Activated T-helper 1 cell treated with anti-CD3 and anti-CD28 coated beads, Interleukin-12 subunit alpha, Interleukin-12 subunit beta, Interleukin-2, Interleukin-4 antibody, amounts not matched to agents 30 ng/mL and 10 ng/mL and 1 ng/mL, durations not matched to agents 14 hours and 24 hours and 36 hours (primary cell): ENCODE results near the gene SGPP1. TPM values are rescaled to one million over a fixed set of nuclear protein-coding genes. Genes with fewer than 3 reads are reported as not detected.
"Not testable (repeated sequence)": the region's sequence is repeated elsewhere in the genome, so short reads cannot be mapped to it uniquely, and the experiment has no call there.

Experiments
- DNase-seq: peaks from one replicate; pipeline ENCODE4 v3.0.0; 2021; ENCODE audit warnings: low spot score
- H3K27ac Mint-ChIP-seq: one replicate; pipeline ENCODE4 v1.8.0; 2021; ENCODE audit warnings: mild to moderate bottlenecking, mixed read lengths
- H3K27me3 Mint-ChIP-seq: one replicate; pipeline ENCODE4 v1.8.0; 2022; ENCODE audit warnings: mild to moderate bottlenecking, moderate library complexity, mixed read lengths; ENCODE audit not compliant: insufficient read depth
- H3K36me3 Mint-ChIP-seq: one replicate; pipeline ENCODE4 v1.8.0; 2021; ENCODE audit warnings: low read depth, mixed read lengths
- H3K4me1 Mint-ChIP-seq: one replicate; pipeline ENCODE4 v1.8.0; 2021; ENCODE audit warnings: low read depth, mixed read lengths
- H3K4me3 Mint-ChIP-seq: one replicate; pipeline ENCODE4 v1.8.0; 2021; ENCODE audit warnings: mild to moderate bottlenecking, moderate library complexity, mixed read lengths
- H3K9me3 Mint-ChIP-seq: one replicate; pipeline ENCODE4 v1.8.0; 2021; ENCODE audit warnings: mixed read lengths
- intact Hi-C: fragments of 100-400 bp; cut with micrococcal nuclease; formaldehyde crosslinking; loops from one replicate; pipeline ENCODE4 v1.15.1; 2024
- total RNA-seq: library from RNA; stranded (reverse); gene quantifications from 2 replicates; pipeline ENCODE4 v1.2.3, GENCODE V29; 2022

The SGPP1 gene
- total RNA-seq, 1 donor from 2014 or later, result 14.7 TPM

DNA sequence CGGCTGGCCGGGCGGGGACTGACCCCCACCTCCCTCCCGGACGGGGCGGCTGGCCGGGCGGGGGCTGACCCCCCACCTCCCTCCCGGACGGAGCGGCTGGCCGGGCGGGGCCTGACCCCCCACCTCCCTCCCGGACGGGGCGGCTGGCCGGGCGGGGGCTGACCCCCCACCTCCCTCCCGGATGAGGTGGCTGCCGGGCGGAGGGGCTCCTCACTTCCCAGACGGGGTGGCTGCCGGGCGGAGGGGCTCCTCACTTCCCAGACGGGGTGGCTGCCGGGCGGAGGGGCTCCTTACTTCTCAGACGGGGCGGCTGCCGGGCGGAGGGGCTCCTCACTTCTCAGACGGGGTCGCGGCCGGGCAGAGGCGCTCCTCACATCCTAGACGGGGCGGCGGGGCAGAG is 23.2 kb upstream of the SGPP1 start:
- H3K27me3 Mint-ChIP-seq, H3K27ac Mint-ChIP-seq, DNase-seq, H3K36me3 Mint-ChIP-seq, intact Hi-C loops, H3K4me3 Mint-ChIP-seq, H3K9me3 Mint-ChIP-seq: not testable (repeated sequence)
- H3K4me1 Mint-ChIP-seq, result peaks cover 11% of the 10 kb centered on the region

GRCh38 chr14:63747846-63748245 is 20.0 kb upstream of the SGPP1 start:
- H3K36me3 Mint-ChIP-seq, result no peaks in the 10 kb centered on the region
- no peak overlapping the region for H3K27ac Mint-ChIP-seq
- no peak overlapping the region for H3K4me3 Mint-ChIP-seq
- H3K27me3 Mint-ChIP-seq, result peaks cover 3% of the 10 kb centered on the region
- H3K9me3 Mint-ChIP-seq, result no peaks in the 10 kb centered on the region
- no peak for DNase-seq
- intact Hi-C loops, result no loop called here
- H3K4me1 Mint-ChIP-seq, result peaks cover 14% of the 10 kb centered on the region

DNA sequence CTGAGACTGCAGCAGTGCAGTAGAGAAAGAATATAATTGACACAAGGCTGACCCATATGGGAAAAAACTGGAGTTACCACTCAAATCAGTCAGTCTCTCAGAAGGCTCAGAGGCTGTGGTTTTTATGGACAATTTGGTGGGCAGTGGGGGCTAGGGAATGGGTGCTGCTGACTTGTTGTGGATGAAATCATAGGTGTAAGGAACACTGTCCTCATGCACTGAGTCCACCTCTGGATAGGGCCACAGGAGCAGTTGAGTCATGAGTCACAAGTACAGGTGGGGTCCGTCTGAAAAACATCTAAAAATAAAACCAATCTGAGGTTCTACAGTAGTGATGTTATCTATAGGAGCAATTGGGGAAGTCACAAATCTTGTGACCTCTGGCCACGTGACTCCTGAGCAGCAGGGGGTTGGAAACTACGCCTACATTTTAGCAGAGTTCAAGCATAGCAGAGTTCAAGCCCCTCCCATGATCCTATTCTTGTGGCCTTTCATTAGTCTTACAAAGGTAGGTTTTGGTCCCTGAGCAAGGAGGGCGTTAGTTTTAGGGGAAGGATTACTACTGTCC is 18.1 kb upstream of the SGPP1 start:
- no peaks in the 10 kb centered on the region for H3K36me3 Mint-ChIP-seq

DNA sequence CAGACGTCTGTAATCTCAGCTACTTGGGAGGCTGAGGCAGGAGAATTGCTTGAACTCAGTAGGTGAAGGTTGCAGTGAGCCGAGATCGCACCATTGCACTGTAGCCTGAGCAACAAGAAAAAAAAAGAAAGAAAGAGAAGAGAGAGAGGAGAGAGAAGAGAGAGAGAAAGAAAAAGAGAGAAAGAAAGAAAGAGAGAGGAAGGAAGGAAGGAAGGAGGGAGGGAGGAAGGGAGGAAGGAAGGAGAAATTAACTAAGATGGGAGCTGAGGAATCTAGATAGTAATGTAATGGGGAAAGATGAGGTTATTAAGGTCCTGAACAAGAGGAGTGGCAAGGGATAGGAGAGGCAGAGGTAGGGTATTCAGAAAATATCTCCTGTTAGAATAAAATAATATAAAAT is 17.4 kb upstream of the SGPP1 start:
- H3K4me1 Mint-ChIP-seq, result peaks cover 10% of the 10 kb centered on the region
- H3K4me3 Mint-ChIP-seq, result no peak overlapping the region
- H3K36me3 Mint-ChIP-seq, result no peaks in the 10 kb centered on the region

More for the DNA sequence above, 18.1 kb upstream of the SGPP1 start:
- H3K9me3 Mint-ChIP-seq, result no peaks in the 10 kb centered on the region
- no peak for DNase-seq
- H3K4me1 Mint-ChIP-seq, result peaks cover 10% of the 10 kb centered on the region
- H3K4me3 Mint-ChIP-seq, result no peak overlapping the region
- peaks cover 3% of the 10 kb centered on the region for H3K27me3 Mint-ChIP-seq
- intact Hi-C loops, result no loop called here
- peak overlapping the region; percentile 13 for H3K27ac Mint-ChIP-seq

DNA sequence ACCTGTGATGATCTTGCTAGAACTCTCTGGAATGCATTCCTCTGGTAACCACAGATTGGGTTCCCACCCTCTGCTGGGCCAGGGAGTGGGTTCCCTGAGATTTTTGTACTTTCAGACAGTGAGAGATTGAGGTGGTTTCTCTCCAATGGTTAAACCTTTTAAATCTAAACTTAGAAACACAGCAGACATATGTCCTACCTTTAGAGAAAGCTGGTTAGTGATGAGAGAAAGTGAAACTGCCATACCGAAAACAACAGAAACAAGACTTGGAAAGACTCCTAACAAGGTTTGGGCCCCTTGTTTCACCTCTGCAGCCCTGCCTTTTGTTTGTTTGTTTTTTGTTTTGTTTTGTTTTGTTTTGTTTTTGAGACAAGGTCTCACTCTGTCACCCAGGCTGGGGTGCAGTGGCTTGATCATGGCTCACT is 9.7 kb upstream of the SGPP1 start:
- peak overlapping the region; percentile 64 for H3K27ac Mint-ChIP-seq
- DNase-seq, result peak; percentile 26
- H3K27me3 Mint-ChIP-seq, result peaks cover 3% of the 10 kb centered on the region
- no peaks in the 10 kb centered on the region for H3K9me3 Mint-ChIP-seq
- H3K36me3 Mint-ChIP-seq, result no peaks in the 10 kb centered on the region
- H3K4me1 Mint-ChIP-seq, result peaks cover 14% of the 10 kb centered on the region
- intact Hi-C loops, result loop anchor here (1.0 kb wide), 1 partner anchor 9 kb away; the partner anchor contains the start of gene SGPP1
- peak overlapping the region; percentile 53 for H3K4me3 Mint-ChIP-seq

More for the DNA sequence above, 17.4 kb upstream of the SGPP1 start:
- H3K9me3 Mint-ChIP-seq, result no peaks in the 10 kb centered on the region
- intact Hi-C loops, result no loop called here
- DNase-seq, result no peak
- peaks cover 3% of the 10 kb centered on the region for H3K27me3 Mint-ChIP-seq
- no peak overlapping the region for H3K27ac Mint-ChIP-seq

DNA sequence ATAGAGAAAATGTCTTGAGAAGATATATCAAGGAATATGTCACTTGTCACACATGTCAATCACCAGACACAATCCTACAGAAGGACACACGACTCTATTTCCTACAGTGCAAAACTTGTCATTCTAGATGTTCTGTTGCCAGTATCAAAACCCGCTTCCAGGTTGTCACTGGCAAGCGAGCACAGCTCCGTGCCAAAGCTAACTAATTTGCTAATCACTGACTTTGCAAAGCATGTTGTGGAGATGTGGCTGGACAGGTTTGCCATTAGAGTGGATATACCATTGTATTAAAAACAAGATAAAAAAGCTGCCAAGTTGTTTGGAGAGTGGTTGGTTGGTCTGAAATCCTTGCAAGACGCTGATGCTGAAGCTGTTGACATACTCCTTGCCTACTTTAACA is 7.9 kb upstream of the SGPP1 start:
- Mint-ChIP-seq H3K27me3 (peaks cover 8% of the 10 kb centered on the region), H3K4me1 (peaks cover 14% of the 10 kb centered on the region), H3K9me3 (no peaks in the 10 kb centered on the region), H3K27ac (no peak overlapping the region), H3K4me3 (no peak overlapping the region), H3K36me3 (no peaks in the 10 kb centered on the region)
- intact Hi-C loops, result no loop called here
- no peak for DNase-seq

- Mint-ChIP-seq H3K4me1 (peaks cover 23% of the 10 kb centered on the region), H3K27me3 (peaks cover 16% of the 10 kb centered on the region), H3K4me3 (no peak overlapping the region), H3K9me3 (no peaks in the 10 kb centered on the region), H3K27ac (no peak overlapping the region), H3K36me3 (peaks cover 4% of the 10 kb centered on the region)
- DNase-seq, result no peak
- intact Hi-C loops, result no loop called here
Measured at GRCh38 chr14:63730659-63731058, 2.8 kb upstream of the SGPP1 start.

DNA sequence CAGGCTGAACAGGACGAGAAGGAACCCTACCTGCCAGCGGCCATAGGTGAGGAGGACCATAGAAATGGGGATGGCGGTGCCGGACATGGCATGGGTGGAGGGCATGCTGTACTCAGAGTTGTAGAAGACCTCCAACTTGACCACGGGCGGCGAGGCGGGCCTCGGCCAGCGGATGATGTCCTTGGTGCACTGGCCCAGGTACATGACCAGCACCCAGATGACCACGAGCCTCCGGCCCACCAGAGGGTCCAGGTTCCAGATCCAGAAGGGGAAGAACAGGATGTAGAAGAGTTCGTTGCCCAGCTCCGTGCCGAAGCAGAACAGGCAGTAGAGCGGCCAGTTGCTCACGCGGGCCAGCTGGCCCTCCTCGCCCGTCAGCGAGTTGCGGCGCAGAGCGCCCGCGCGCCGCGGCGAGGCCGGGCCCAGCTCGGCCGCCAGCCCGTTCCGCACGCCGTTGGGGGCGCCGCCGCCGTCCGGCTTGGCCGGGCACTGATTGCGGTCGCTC is 582 bp downstream of the SGPP1 start:
- Mint-ChIP-seq H3K36me3 (peaks cover 8% of the 10 kb centered on the region), H3K27me3 (peaks cover 16% of the 10 kb centered on the region), H3K9me3 (no peaks in the 10 kb centered on the region), H3K27ac (peak overlapping the region; percentile 99), H3K4me1 (peaks cover 33% of the 10 kb centered on the region), H3K4me3 (peak overlapping the region; percentile 99)
- intact Hi-C loops, result loop anchor here (2.0 to 5.0 kb wide), 4 partner anchors 14 to 250 kb away; partner anchors contain the start of genes PPP2R5E and SYNE2
- DNase-seq, result peak; percentile 2

DNA sequence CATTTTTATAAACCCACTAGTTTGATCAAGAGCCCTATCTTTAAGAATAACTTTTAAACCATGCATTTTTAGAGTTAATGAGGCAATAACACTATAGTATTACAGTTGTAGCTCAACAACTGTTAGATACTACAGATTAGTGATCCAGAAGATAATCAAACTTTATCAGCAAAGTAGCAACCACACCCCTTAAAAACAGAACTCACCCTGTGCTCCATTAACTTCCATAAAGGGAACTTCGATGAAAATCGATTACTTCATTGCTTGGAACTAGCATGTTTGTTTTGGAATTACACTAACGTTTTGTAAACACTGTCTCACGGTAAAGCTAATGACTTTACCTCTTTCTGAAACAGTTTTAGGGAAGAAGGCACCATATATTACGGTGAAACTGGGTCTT is 1.4 kb downstream of the SGPP1 start:
- intact Hi-C loops, result loop anchor here (2.0 to 5.0 kb wide), 4 partner anchors 14 to 249 kb away; partner anchors contain the start of genes PPP2R5E and SYNE2
- Mint-ChIP-seq H3K9me3 (no peaks in the 10 kb centered on the region), H3K4me3 (peak overlapping the region; percentile 99), H3K36me3 (peaks cover 10% of the 10 kb centered on the region), H3K4me1 (peaks cover 33% of the 10 kb centered on the region), H3K27me3 (peaks cover 15% of the 10 kb centered on the region), H3K27ac (peak overlapping the region; percentile 99)
- DNase-seq, result no peak

GRCh38 chr14:63725786-63726460 is 1.9 kb downstream of the SGPP1 start:
- intact Hi-C loops, result loop anchor here (2.0 to 5.0 kb wide), 4 partner anchors 13 to 249 kb away; partner anchors contain the start of genes PPP2R5E and SYNE2
- DNase-seq, result no peak
- Mint-ChIP-seq H3K4me3 (peak overlapping the region; percentile 99), H3K36me3 (peaks cover 11% of the 10 kb centered on the region), H3K27ac (no peak overlapping the region), H3K9me3 (no peaks in the 10 kb centered on the region), H3K4me1 (peaks cover 33% of the 10 kb centered on the region), H3K27me3 (peaks cover 13% of the 10 kb centered on the region)

- H3K4me3 Mint-ChIP-seq, result no peak overlapping the region
- peaks cover 19% of the 10 kb centered on the region for H3K9me3 Mint-ChIP-seq
- no peaks in the 10 kb centered on the region for H3K27me3 Mint-ChIP-seq
- no peak for DNase-seq
- H3K36me3 Mint-ChIP-seq, result peaks cover 34% of the 10 kb centered on the region
- intact Hi-C loops, result no loop called here
- no peak overlapping the region for H3K27ac Mint-ChIP-seq
- peaks cover 16% of the 10 kb centered on the region for H3K4me1 Mint-ChIP-seq
Measured at GRCh38 chr14:63717702-63718101, 10.2 kb downstream of the SGPP1 start.

DNA sequence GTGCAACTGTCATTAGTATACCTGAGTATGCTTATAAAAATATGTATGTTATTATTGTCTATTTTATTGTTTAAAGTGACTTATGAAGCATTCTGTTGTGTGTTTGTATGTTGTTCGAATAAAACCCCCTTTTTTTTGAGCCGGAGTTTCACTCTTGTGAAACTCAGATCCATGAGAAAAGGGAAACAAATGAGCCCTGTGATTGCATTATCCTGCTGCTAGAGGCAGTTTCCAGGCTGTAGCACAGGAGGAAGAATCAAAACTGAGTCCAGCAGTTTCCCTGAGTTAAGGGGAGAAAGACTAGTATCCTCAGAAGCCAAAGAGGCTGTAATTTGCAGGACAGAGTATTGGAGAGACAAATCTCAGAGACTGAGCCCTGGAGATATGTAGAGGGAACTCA is 12.5 kb downstream of the SGPP1 start:
- Mint-ChIP-seq H3K27ac (no peak overlapping the region), H3K27me3 (no peaks in the 10 kb centered on the region), H3K4me1 (peaks cover 25% of the 10 kb centered on the region), H3K36me3 (peaks cover 34% of the 10 kb centered on the region), H3K4me3 (no peak overlapping the region), H3K9me3 (peaks cover 19% of the 10 kb centered on the region)
- no peak for DNase-seq
- intact Hi-C loops, result no loop called here

DNA sequence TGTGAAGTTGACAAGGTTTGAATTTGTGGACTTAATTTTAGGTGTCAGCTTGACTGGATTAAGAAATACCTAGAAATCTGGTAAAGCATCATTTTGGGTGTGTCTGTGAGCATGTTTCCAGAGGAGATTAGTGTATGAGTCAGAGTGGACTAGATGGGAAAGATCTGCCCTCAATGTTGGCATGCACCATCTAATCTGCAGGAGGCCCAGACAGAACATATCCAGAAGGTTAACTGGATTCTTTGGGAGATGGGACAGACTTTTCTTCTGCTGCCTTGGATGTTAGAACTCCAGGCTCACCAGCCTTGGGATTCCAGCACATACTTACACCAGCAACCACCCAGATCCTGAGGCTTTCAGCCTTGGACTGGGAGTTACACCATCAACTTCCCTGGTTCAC is 14.1 kb downstream of the SGPP1 start:
- no peak for DNase-seq
- Mint-ChIP-seq H3K36me3 (peaks cover 30% of the 10 kb centered on the region), H3K4me1 (peaks cover 26% of the 10 kb centered on the region), H3K27ac (no peak overlapping the region), H3K9me3 (peaks cover 19% of the 10 kb centered on the region), H3K4me3 (no peak overlapping the region), H3K27me3 (no peaks in the 10 kb centered on the region)
- intact Hi-C loops, result loop anchor here (2.0 kb wide), 1 partner anchor 13 kb away; no protein-coding TSS in a partner anchor
